GM23338 (cell line): ENCODE measurements around the gene STK24. TPM values are rescaled to one million over a fixed set of nuclear protein-coding genes. Genes with fewer than 3 reads are reported as not detected.
A peak's percentile ranks its signal among the peaks of the same experiment; 100 is the strongest.

Experiments used
- ATAC-seq: fragments of 200-7000 bp; cut with Tn5 transposase; 3 replicates; pipeline ENCODE4 v1.9.1; 2020
- DNase-seq: peaks from one replicate; pipeline ENCODE4 v3.0.0-alpha.2; 2015; ENCODE audit warnings: low spot score
- H2AFZ ChIP-seq: fragments of 200-600 bp; sonication (generic); 2 replicates; pipeline ENCODE4 v1.8.0; 2016; ENCODE audit warnings: antibody characterized with exemption, mild to moderate bottlenecking, moderate library complexity
- H3F3A ChIP-seq: fragments of 200-600 bp; sonication (generic); replicated peaks from 2 replicates; pipeline ENCODE4 v1.8.0; 2017; ENCODE audit warnings: antibody characterized with exemption, mixed run types, low read depth
- H3K27ac ChIP-seq: fragments of 200-600 bp; sonication (generic); 2 replicates; pipeline ENCODE4 v1.6.1; 2016; ENCODE audit warnings: low read depth
- H3K27me3 ChIP-seq: fragments of 200-600 bp; sonication (generic); 2 replicates; pipeline ENCODE4 v1.8.0; 2016; ENCODE audit warnings: mild to moderate bottlenecking, mixed run types, moderate library complexity; ENCODE audit not compliant: insufficient read depth
- H3K36me3 ChIP-seq: fragments of 200-600 bp; sonication (generic); 2 replicates; pipeline ENCODE4 v1.8.0; 2016; ENCODE audit warnings: mild to moderate bottlenecking; ENCODE audit not compliant: insufficient read depth
- H3K4me1 ChIP-seq: fragments of 200-600 bp; sonication (generic); 2 replicates; pipeline ENCODE4 v1.8.0; 2016; ENCODE audit warnings: mild to moderate bottlenecking, moderate library complexity; ENCODE audit not compliant: insufficient read depth
- H3K4me2 ChIP-seq: fragments of 200-600 bp; sonication (generic); 2 replicates; pipeline ENCODE4 v1.7.1; 2017; ENCODE audit warnings: mixed run types
- H3K4me3 ChIP-seq: fragments of 200-600 bp; sonication (generic); 2 replicates; pipeline ENCODE4 v1.6.1; 2016; ENCODE audit warnings: mixed run types
- H3K79me2 ChIP-seq: fragments of 200-600 bp; sonication (generic); replicated peaks from 2 replicates; pipeline ENCODE4 v1.8.0; 2017; ENCODE audit warnings: mild to moderate bottlenecking; ENCODE audit not compliant: insufficient read depth
- H3K9me2 ChIP-seq: fragments of 200-600 bp; sonication (generic); 2 replicates; pipeline ENCODE4 v1.8.0; 2017; ENCODE audit not compliant: insufficient read depth
- H4K20me1 ChIP-seq: fragments of 200-600 bp; sonication (generic); replicated peaks from 2 replicates; pipeline ENCODE4 v1.8.0; 2017; ENCODE audit warnings: mild to moderate bottlenecking; ENCODE audit not compliant: insufficient read depth
- H3K27ac Mint-ChIP-seq: 2 replicates; pipeline ENCODE4 v1.8.0; 2020; ENCODE audit warnings: inconsistent platforms, mild to moderate bottlenecking, moderate library complexity, mixed read lengths
- H3K27me3 Mint-ChIP-seq: 3 replicates; pipeline ENCODE4 v1.8.0; 2022; ENCODE audit warnings: low read depth, mild to moderate bottlenecking, moderate library complexity, mixed read lengths, inconsistent platforms; ENCODE audit not compliant: insufficient read depth, poor library complexity
- H3K36me3 Mint-ChIP-seq: 3 replicates; pipeline ENCODE4 v1.8.0; 2021; ENCODE audit warnings: low read depth, mild to moderate bottlenecking, inconsistent platforms, moderate library complexity, mixed read lengths
- H3K4me1 Mint-ChIP-seq: 3 replicates; pipeline ENCODE4 v1.8.0; 2020; ENCODE audit warnings: mild to moderate bottlenecking, inconsistent platforms, mixed read lengths
- H3K4me3 Mint-ChIP-seq: 3 replicates; pipeline ENCODE4 v1.8.0; 2021; ENCODE audit warnings: moderate library complexity, mild to moderate bottlenecking, inconsistent platforms, mixed read lengths
- H3K9me3 Mint-ChIP-seq: 3 replicates; pipeline ENCODE4 v1.8.0; 2020; ENCODE audit warnings: moderate library complexity, mild to moderate bottlenecking, inconsistent platforms, mixed read lengths
- CREB1 ChIP-seq: fragments of 250-450 bp; sonication (Bioruptor Pico); IDR thresholded peaks from 2 replicates; pipeline ENCODE4 v1.5.0; 2020; ENCODE audit warnings: low read depth, mild to moderate bottlenecking, moderate library complexity
- CTCF ChIP-seq, 2 experiments: fragments of 200-600 bp in 1 of 2; sonication (generic) in 1 of 2; conservative IDR thresholded peaks; 2 replicates each; pipeline versions ENCODE4 v1.5.1 to v1.6.1; 2016 to 2017; ENCODE audit warnings: antibody characterized with exemption in 2 of 2, low read depth in 2 of 2, mild to moderate bottlenecking in 2 of 2, moderate library complexity in 1 of 2
- EZH2 ChIP-seq: fragments of 200-600 bp; sonication (generic); IDR thresholded peaks from one replicate; pipeline ENCODE4 v1.8.0; 2017; ENCODE audit warnings: antibody characterized with exemption, mild to moderate bottlenecking, low read depth; ENCODE audit not compliant: unreplicated experiment
- EZH2phosphoT487 ChIP-seq: fragments of 200-600 bp; sonication (generic); IDR thresholded peaks from one replicate; pipeline ENCODE4 v1.8.1; 2018; ENCODE audit warnings: antibody characterized with exemption; ENCODE audit not compliant: unreplicated experiment
- NANOG ChIP-seq: IDR thresholded peaks from 2 replicates; pipeline ENCODE4 v1.6.1; 2016; ENCODE audit warnings: antibody characterized with exemption, borderline replicate concordance
- STAT1 ChIP-seq: IDR thresholded peaks from one replicate; pipeline ENCODE4 v1.6.1; 2016; ENCODE audit warnings: antibody characterized with exemption; ENCODE audit not compliant: unreplicated experiment
- ZNF114 ChIP-seq: fragments of 250-450 bp; sonication (Bioruptor Pico); IDR thresholded peaks from 2 replicates; pipeline ENCODE4 v1.5.0; 2020; ENCODE audit warnings: mild to moderate bottlenecking, moderate library complexity
- polyA plus RNA-seq: library from polyadenylated mRNA; unstranded; fragments of >200 nt; fragmentation: Nextera tagmentation; extraction: Ambion mirVana; gene quantifications from 2 replicates; pipeline ENCODE4 v1.2.1, GENCODE V29; 2016
- total RNA-seq: library from RNA; depleted of rRNA; stranded (reverse); fragments of >200 nt; shearing (Covaris generic); gene quantifications from 2 replicates; pipeline ENCODE4 v1.2.3, GENCODE V29; 2014
- TF ChIP-seq, protein P1 (sequence below): IDR thresholded peaks from 2 replicates; pipeline ENCODE4 v1.6.1; 2016; ENCODE audit warnings: antibody characterized with exemption

STK24 gene
- total and polyA plus RNA-seq, 2 experiments from 2014 or later, result 56.5 to 144 TPM

GRCh38 chr13:98467263-98467985 is 109.5 kb downstream of the STK24 start (continued):
- TF ChIP-seq CREB1, result no peak
- no peak for TF ChIP-seq STAT1
- TF ChIP-seq NANOG, result no peak
- TF ChIP-seq, protein P1, sequence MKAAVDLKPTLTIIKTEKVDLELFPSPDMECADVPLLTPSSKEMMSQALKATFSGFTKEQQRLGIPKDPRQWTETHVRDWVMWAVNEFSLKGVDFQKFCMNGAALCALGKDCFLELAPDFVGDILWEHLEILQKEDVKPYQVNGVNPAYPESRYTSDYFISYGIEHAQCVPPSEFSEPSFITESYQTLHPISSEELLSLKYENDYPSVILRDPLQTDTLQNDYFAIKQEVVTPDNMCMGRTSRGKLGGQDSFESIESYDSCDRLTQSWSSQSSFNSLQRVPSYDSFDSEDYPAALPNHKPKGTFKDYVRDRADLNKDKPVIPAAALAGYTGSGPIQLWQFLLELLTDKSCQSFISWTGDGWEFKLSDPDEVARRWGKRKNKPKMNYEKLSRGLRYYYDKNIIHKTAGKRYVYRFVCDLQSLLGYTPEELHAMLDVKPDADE, result no peak
- no peak for TF ChIP-seq CTCF (conservative IDR thresholded peaks at IDR 0.05; ENCODE audit: low read depth in 2 of 2)

GRCh38 chr13:98466634-98467236 is 110.2 kb downstream of the STK24 start:
- H3K36me3 ChIP-seq, result peaks cover 12% of the 10 kb centered on the region; the same call in 1 of the 2 replicates
- no peaks in the 10 kb centered on the region for H3K9me2 ChIP-seq
- DNase-seq, result peak; percentile 84
- H3K4me3 ChIP-seq, result no peak overlapping the region
- no peak overlapping the region for H3K27ac ChIP-seq
- H3K4me2 ChIP-seq, result no peak overlapping the region
- Mint-ChIP-seq H3K27me3 (peaks cover 12% of the 10 kb centered on the region), H3K4me3 (no peak overlapping the region), H3K36me3 (peaks cover 46% of the 10 kb centered on the region), H3K9me3 (no peaks in the 10 kb centered on the region), H3K27ac (no peak overlapping the region), H3K4me1 (peaks cover 30% of the 10 kb centered on the region)
- H3F3A ChIP-seq, result no peaks in the 10 kb centered on the region
- no peak overlapping the region for H2AFZ ChIP-seq
- no peaks in the 10 kb centered on the region for H3K27me3 ChIP-seq
- ATAC-seq, result peak; percentile 91
- peaks cover 57% of the 10 kb centered on the region for H3K79me2 ChIP-seq
- no peaks in the 10 kb centered on the region for H3K4me1 ChIP-seq
- TF ChIP-seq CTCF (conservative IDR thresholded peaks at IDR 0.05; ENCODE audit: low read depth in 2 of 2) (peak; percentile 83 to 95), STAT1 (no peak)
- H4K20me1 ChIP-seq, result peaks cover 25% of the 10 kb centered on the region

GRCh38 chr13:98462946-98463345 is 114.0 kb downstream of the STK24 start:
- H3K27ac ChIP-seq, result no peak overlapping the region; the same call in 1 of the 2 replicates
- ATAC-seq, result no peak
- H3K36me3 ChIP-seq, result peaks cover 16% of the 10 kb centered on the region
- no peaks in the 10 kb centered on the region for H3K27me3 ChIP-seq
- Mint-ChIP-seq H3K4me1 (peaks cover 27% of the 10 kb centered on the region), H3K9me3 (no peaks in the 10 kb centered on the region), H3K27ac (peak overlapping the region; percentile 30), H3K36me3 (peaks cover 70% of the 10 kb centered on the region), H3K27me3 (peaks cover 15% of the 10 kb centered on the region), H3K4me3 (no peak overlapping the region)
- no peak overlapping the region for H3K4me3 ChIP-seq
- no peaks in the 10 kb centered on the region for H3K4me1 ChIP-seq
- no peak overlapping the region for H2AFZ ChIP-seq
- H3K4me2 ChIP-seq, result no peak overlapping the region
- no peaks in the 10 kb centered on the region for H3F3A ChIP-seq
- peaks cover 9% of the 10 kb centered on the region for H4K20me1 ChIP-seq
- H3K9me2 ChIP-seq, result no peaks in the 10 kb centered on the region
- no peak for DNase-seq
- peaks cover 33% of the 10 kb centered on the region for H3K79me2 ChIP-seq
- TF ChIP-seq ZNF114 (no peak), CREB1 (no peak), EZH2 (no peak), EZH2phosphoT487 (no peak), CTCF (conservative IDR thresholded peaks at IDR 0.05; ENCODE audit: low read depth in 2 of 2) (no peak)
- TF ChIP-seq, protein P1, result no peak
